Esophagus muscularis mucosa (tissue), 4 donors: ENCODE measurements around the gene PPARG.

Experiments used
- CTCF ChIP-seq, 3 experiments: fragments of 200-600 bp in 2 of 3; fragments of 450-650 bp in 1 of 3; sonication (generic) in 2 of 3; IDR thresholded peaks; one replicate each; pipeline ENCODE4 v1.5.1; 2017 to 2019; ENCODE audit warnings: antibody characterized with exemption in 3 of 3, mild to moderate bottlenecking in 2 of 3, moderate library complexity in 1 of 3
- EP300 ChIP-seq: sonication (generic); formaldehyde crosslinking; IDR thresholded peaks from one replicate; pipeline ENCODE4 v1.6.1; 2017; ENCODE audit warnings: antibody characterized with exemption
- POLR2A ChIP-seq: fragments of 450-650 bp; IDR thresholded peaks from one replicate; pipeline ENCODE4 v1.6.1; 2017; ENCODE audit warnings: antibody characterized with exemption, moderate library complexity, mild to moderate bottlenecking, low read depth
- POLR2AphosphoS5 ChIP-seq, 2 donors: sonication (generic); formaldehyde crosslinking; IDR thresholded peaks; one replicate each; pipeline ENCODE4 v1.6.1; 2017; ENCODE audit warnings: antibody characterized with exemption in 2 of 2

DNA sequence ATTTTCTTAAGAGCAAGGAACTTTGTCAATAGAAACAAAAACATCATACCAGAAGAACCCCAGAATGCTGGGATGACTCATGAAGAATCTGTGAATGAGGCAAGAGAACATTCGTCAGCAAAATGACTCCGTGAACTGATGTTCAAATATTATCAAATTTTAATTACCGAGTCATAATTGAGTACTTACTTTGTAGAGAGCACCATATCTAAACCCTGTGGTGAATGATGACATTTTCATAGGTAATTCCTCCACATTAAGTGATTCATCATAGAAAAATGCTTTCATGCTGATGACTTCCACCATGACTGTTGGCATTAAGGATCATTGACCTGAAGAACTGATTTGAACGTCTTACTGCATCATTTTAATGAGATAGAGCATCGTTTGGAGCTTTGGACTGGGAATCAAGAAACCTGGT, 56.3 kb downstream of the PPARG start:
- TF ChIP-seq CTCF (IDR thresholded peaks at IDR 0.05) = no peak
- TF ChIP-seq POLR2A = no peak
- TF ChIP-seq POLR2AphosphoS5 (IDR thresholded peaks at IDR 0.05) = no peak
- no peak for TF ChIP-seq EP300
